Fibroblast of lung (primary cell): ENCODE data around the gene FPGS.

Source experiments
- CTCF ChIP-seq, 2 donors: IDR thresholded peaks in 1 of 2; conservative IDR thresholded peaks in 1 of 2; 1 replicate in 1 of 2; 2 replicates in 1 of 2; pipeline ENCODE4 v1.5.1; 2011 to 2012; ENCODE audit warnings: low read length in 2 of 2, control low read depth in 1 of 2, inconsistent platforms in 1 of 2, low read depth in 1 of 2, mild to moderate bottlenecking in 1 of 2
- EZH2 ChIP-seq: IDR thresholded peaks from 2 replicates; pipeline ENCODE4 v1.5.1; 2012; ENCODE audit warnings: low read length, control low read depth, mild to moderate bottlenecking; ENCODE audit errors: missing control alignments

- TF ChIP-seq CTCF (conservative IDR thresholded peaks at IDR 0.05 in 1 of 2, IDR thresholded peaks at IDR 0.05 in 1 of 2; ENCODE audit: low read depth in 1 of 2, low read length in 2 of 2) (no peak), EZH2 (no peak)
Observed at GRCh38 chr9:127785933-127786772, 16.5 kb upstream of the FPGS start, which contains the start of gene CDK9.
